ENCODE results near the gene DCAF8L2. TPM values are rescaled to one million over a fixed set of nuclear protein-coding genes. Genes with fewer than 3 reads are reported as not detected.

Gene DCAF8L2
- total RNA-seq, 2 donors from 2014 or later = not detected

GRCh38 chrX:27660878-27661277, 70.7 kb downstream of the DCAF8L2 start:
- H3K27me3 ChIP-seq (replicated peaks; ENCODE audit: insufficient read depth) = no peaks in the 10 kb centered on the region
- no peaks in the 10 kb centered on the region for H3K9me3 ChIP-seq
- ATAC-seq (ENCODE audit: insufficient number of reproducible peaks, low FRiP score, low read depth) (no peak), DNase-seq (ENCODE audit: low spot score) (no peak)
- H3K27ac ChIP-seq = no peak overlapping the region
- no peaks in the 10 kb centered on the region for H3K36me3 ChIP-seq
- no peaks in the 10 kb centered on the region for H3K4me1 ChIP-seq (ENCODE audit: control insufficient read depth in 1 of 2, low read depth in 2 of 2)
- TF ChIP-seq, protein P1, sequence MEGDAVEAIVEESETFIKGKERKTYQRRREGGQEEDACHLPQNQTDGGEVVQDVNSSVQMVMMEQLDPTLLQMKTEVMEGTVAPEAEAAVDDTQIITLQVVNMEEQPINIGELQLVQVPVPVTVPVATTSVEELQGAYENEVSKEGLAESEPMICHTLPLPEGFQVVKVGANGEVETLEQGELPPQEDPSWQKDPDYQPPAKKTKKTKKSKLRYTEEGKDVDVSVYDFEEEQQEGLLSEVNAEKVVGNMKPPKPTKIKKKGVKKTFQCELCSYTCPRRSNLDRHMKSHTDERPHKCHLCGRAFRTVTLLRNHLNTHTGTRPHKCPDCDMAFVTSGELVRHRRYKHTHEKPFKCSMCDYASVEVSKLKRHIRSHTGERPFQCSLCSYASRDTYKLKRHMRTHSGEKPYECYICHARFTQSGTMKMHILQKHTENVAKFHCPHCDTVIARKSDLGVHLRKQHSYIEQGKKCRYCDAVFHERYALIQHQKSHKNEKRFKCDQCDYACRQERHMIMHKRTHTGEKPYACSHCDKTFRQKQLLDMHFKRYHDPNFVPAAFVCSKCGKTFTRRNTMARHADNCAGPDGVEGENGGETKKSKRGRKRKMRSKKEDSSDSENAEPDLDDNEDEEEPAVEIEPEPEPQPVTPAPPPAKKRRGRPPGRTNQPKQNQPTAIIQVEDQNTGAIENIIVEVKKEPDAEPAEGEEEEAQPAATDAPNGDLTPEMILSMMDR (IDR thresholded peaks at IDR 0.05) = no peak
- no peak overlapping the region for H3K4me3 ChIP-seq

- no peak for DNase-seq (ENCODE audit: low spot score)
- TF ChIP-seq, protein P1 (IDR thresholded peaks at IDR 0.05) = no peak
- ATAC-seq (ENCODE audit: insufficient number of reproducible peaks, low FRiP score, low read depth) = no peak
- Histone ChIP-seq H3K36me3 (no peaks in the 10 kb centered on the region), H3K4me1 (ENCODE audit: control insufficient read depth in 1 of 2, low read depth in 2 of 2) (no peaks in the 10 kb centered on the region), H3K4me3 (no peak overlapping the region), H3K27ac (no peak overlapping the region), H3K27me3 (replicated peaks; ENCODE audit: insufficient read depth) (no peaks in the 10 kb centered on the region), H3K9me3 (no peaks in the 10 kb centered on the region)
Observed at GRCh38 chrX:27671234-27671633, 81.1 kb downstream of the DCAF8L2 start.

GRCh38 chrX:27674491-27674890, 84.3 kb downstream of the DCAF8L2 start:
- Histone ChIP-seq H3K27me3 (replicated peaks; ENCODE audit: insufficient read depth) (no peaks in the 10 kb centered on the region), H3K36me3 (no peaks in the 10 kb centered on the region), H3K27ac (no peak overlapping the region), H3K4me3 (no peak overlapping the region), H3K4me1 (ENCODE audit: control insufficient read depth in 1 of 2, low read depth in 2 of 2) (no peaks in the 10 kb centered on the region), H3K9me3 (no peaks in the 10 kb centered on the region)
- TF ChIP-seq, protein P1 (IDR thresholded peaks at IDR 0.05) = no peak
- ATAC-seq (ENCODE audit: insufficient number of reproducible peaks, low FRiP score, low read depth) (no peak), DNase-seq (ENCODE audit: low spot score) (no peak)

DNA sequence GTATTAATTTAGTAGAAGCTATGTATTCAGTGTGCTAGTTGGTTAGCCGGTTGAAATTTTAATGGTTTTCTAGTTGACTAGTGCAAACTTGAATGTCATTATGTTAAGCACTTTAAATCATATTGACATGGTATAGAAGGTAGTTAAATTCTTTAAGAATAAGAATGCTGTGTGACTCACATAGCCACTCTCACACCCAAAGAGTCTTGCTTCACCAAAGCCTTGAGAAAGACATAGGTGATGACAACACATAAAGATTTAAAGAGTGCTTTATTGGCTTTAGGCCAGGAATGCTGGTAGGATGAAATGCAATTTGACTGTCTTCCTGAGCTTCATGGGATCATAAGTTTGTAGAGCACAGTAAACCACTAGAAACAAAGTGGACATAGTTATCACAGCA, 85.3 kb downstream of the DCAF8L2 start:
- no peaks in the 10 kb centered on the region for H3K4me1 ChIP-seq (ENCODE audit: control insufficient read depth in 1 of 2, low read depth in 2 of 2)
- ATAC-seq (ENCODE audit: insufficient number of reproducible peaks, low FRiP score, low read depth) (no peak), DNase-seq (ENCODE audit: low spot score) (no peak)
- H3K4me3 ChIP-seq = no peak overlapping the region
- no peaks in the 10 kb centered on the region for H3K36me3 ChIP-seq
- H3K27ac ChIP-seq = no peak overlapping the region
- TF ChIP-seq, protein P1 (IDR thresholded peaks at IDR 0.05) = no peak
- H3K9me3 ChIP-seq = no peaks in the 10 kb centered on the region
- no peaks in the 10 kb centered on the region for H3K27me3 ChIP-seq (replicated peaks; ENCODE audit: insufficient read depth)

DNA sequence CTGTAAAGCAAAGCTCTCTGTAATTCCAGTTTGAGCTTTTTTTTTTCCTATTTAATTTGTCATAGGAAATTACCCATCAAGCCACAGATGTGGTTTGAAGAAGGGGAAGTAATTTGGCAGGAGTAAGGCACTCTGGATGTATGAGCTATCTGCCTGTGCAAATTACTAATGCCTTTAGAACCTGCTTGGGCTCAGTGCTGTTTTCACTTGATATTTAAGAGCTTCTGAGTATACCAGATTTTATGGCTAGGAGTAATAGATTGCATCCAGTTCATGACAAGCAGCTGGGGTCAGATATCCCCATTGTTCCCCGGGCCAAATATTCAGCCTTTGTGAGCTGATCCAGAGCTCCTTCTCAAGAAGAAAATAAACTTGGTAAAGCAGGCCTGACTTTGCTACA, 89.1 kb downstream of the DCAF8L2 start:
- Histone ChIP-seq H3K4me3 (no peak overlapping the region), H3K27ac (no peak overlapping the region), H3K4me1 (ENCODE audit: control insufficient read depth in 1 of 2, low read depth in 2 of 2) (no peaks in the 10 kb centered on the region), H3K27me3 (replicated peaks; ENCODE audit: insufficient read depth) (no peaks in the 10 kb centered on the region), H3K36me3 (no peaks in the 10 kb centered on the region), H3K9me3 (no peaks in the 10 kb centered on the region)
- ATAC-seq (ENCODE audit: insufficient number of reproducible peaks, low FRiP score, low read depth) (no peak), DNase-seq (ENCODE audit: low spot score) (no peak)
- TF ChIP-seq, protein P1 (IDR thresholded peaks at IDR 0.05) = no peak
